Smooth muscle cell (in vitro differentiated cells): Measurements from ENCODE around the gene PLXNA4. TPM values are rescaled to one million over a fixed set of nuclear protein-coding genes. Genes with fewer than 3 reads are reported as not detected.

Experiments used
- DNase-seq: peaks from one replicate; lab custom pipeline; 2025; ENCODE audit not compliant: unreplicated experiment; lab: John Stamatoyannopoulos, UW
- H2AFZ ChIP-seq: fragments of 200-600 bp; sonication (generic); 2 replicates; pipeline ENCODE4 v1.6.0; 2016; ENCODE audit warnings: antibody characterized with exemption, low read depth, mild to moderate bottlenecking
- H3F3A ChIP-seq: fragments of 200-600 bp; sonication (generic); 2 replicates; pipeline ENCODE4 v1.6.0; 2017; ENCODE audit warnings: antibody characterized with exemption, low read depth
- H3K27ac ChIP-seq: fragments of 200-600 bp; sonication (generic); 2 replicates; pipeline ENCODE4 v1.5.1; 2016; ENCODE audit warnings: low read depth, mild to moderate bottlenecking
- H3K27me3 ChIP-seq: fragments of 200-600 bp; sonication (generic); 2 replicates; pipeline ENCODE4 v1.6.1; 2016; ENCODE audit warnings: low read depth, mild to moderate bottlenecking
- H3K36me3 ChIP-seq: fragments of 200-600 bp; sonication (generic); 2 replicates; pipeline ENCODE4 v1.5.1; 2016; ENCODE audit warnings: low read depth
- H3K4me1 ChIP-seq: fragments of 200-600 bp; sonication (generic); 2 replicates; pipeline ENCODE4 v1.5.1; 2016; ENCODE audit warnings: low read depth
- H3K4me2 ChIP-seq: fragments of 200-600 bp; sonication (generic); 2 replicates; pipeline ENCODE4 v1.6.0; 2016; ENCODE audit warnings: mild to moderate bottlenecking
- H3K4me3 ChIP-seq: fragments of 200-600 bp; sonication (generic); 2 replicates; pipeline ENCODE4 v1.5.1; 2016; ENCODE audit warnings: mild to moderate bottlenecking
- H3K79me2 ChIP-seq: fragments of 200-600 bp; sonication (generic); 2 replicates; pipeline ENCODE4 v1.6.0; 2016; ENCODE audit warnings: low read depth, mild to moderate bottlenecking
- H3K9ac ChIP-seq: fragments of 200-600 bp; sonication (generic); 2 replicates; pipeline ENCODE4 v1.6.0; 2016; ENCODE audit warnings: low read depth
- H3K9me3 ChIP-seq: fragments of 200-600 bp; sonication (generic); replicated peaks from 2 replicates; pipeline ENCODE4 v1.5.1; 2016; ENCODE audit warnings: low read depth
- H4K20me1 ChIP-seq: fragments of 200-600 bp; sonication (generic); 2 replicates; pipeline ENCODE4 v1.6.0; 2016; ENCODE audit warnings: low read depth
- WGBS: methylation state at CpG from one replicate; pipeline ENCODE4 v1.1.7; 2016; ENCODE audit warnings: low lambda C conversion rate; 5-methylcytosine and 5-hydroxymethylcytosine counted together
- polyA plus RNA-seq: library from polyadenylated mRNA; unstranded; fragments of >200 nt; fragmentation: Nextera tagmentation; extraction: Ambion mirVana; gene quantifications from 2 replicates; pipeline ENCODE4 v1.2.1, GENCODE V29; 2016
- total RNA-seq: library from RNA; depleted of rRNA; stranded (reverse); fragments of >200 nt; gene quantifications from 2 replicates; pipeline ENCODE4 v1.2.3, GENCODE V29; 2014
- TF ChIP-seq, protein P1 (sequence below): fragments of 200-600 bp; sonication (generic); IDR thresholded peaks from 2 replicates; pipeline ENCODE4 v1.5.1; 2017; ENCODE audit warnings: borderline replicate concordance, mild to moderate bottlenecking, antibody characterized with exemption; ENCODE audit not compliant: insufficient read depth, poor library complexity, severe bottlenecking

PLXNA4 gene
- total and polyA plus RNA-seq, 2 experiments from 2014 or later = 8.5 to 9.9 TPM

DNA sequence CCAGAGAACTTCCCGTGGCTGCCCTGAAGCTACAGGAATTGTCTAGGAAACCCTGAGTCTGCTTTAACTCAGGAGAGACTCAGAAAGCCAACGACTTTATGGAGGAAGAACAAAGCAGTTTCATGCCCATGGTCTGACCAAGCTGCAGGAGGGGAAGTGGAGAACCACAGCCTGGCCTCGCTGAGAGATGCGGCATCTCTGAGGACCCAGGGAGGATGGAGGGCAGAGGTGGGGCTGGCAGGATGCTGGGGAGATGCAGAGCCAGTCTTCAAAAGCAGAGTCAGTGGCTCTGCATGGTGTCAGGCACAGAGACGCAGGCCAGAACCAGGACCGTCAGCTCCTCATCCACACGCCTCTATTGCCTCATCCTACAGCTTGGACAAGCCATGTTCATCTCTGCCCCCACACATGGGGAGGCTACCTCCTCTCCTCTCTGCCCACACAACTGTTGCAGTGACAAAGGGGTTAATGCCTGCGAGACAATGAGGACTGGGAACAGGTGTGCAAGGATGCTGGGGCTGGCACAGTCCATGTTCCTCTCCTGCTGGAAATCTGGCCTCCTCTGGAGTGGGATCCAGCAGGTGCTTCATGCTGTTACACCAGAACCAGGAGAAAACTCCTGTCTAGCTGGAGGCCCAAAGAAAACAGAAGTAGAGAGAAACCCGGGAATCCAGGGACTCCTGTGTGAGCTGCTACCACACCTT is 267.0 kb downstream of the PLXNA4 start:
- no peak overlapping the region for H3K4me3 ChIP-seq
- H3K9me3 ChIP-seq = no peaks in the 10 kb centered on the region
- peaks cover 5% of the 10 kb centered on the region for H3K4me1 ChIP-seq
- no peak for DNase-seq
- no peak overlapping the region for H2AFZ ChIP-seq
- H3K79me2 ChIP-seq = no peaks in the 10 kb centered on the region
- H3K27me3 ChIP-seq = no peaks in the 10 kb centered on the region
- WGBS = 77% methylated on average over 9 of the region's 9 CpGs
- no peak overlapping the region for H3K27ac ChIP-seq
- no peak overlapping the region for H3K9ac ChIP-seq
- H3K36me3 ChIP-seq = no peaks in the 10 kb centered on the region
- no peaks in the 10 kb centered on the region for H3F3A ChIP-seq
- no peak overlapping the region for H3K4me2 ChIP-seq
- TF ChIP-seq, protein P1, sequence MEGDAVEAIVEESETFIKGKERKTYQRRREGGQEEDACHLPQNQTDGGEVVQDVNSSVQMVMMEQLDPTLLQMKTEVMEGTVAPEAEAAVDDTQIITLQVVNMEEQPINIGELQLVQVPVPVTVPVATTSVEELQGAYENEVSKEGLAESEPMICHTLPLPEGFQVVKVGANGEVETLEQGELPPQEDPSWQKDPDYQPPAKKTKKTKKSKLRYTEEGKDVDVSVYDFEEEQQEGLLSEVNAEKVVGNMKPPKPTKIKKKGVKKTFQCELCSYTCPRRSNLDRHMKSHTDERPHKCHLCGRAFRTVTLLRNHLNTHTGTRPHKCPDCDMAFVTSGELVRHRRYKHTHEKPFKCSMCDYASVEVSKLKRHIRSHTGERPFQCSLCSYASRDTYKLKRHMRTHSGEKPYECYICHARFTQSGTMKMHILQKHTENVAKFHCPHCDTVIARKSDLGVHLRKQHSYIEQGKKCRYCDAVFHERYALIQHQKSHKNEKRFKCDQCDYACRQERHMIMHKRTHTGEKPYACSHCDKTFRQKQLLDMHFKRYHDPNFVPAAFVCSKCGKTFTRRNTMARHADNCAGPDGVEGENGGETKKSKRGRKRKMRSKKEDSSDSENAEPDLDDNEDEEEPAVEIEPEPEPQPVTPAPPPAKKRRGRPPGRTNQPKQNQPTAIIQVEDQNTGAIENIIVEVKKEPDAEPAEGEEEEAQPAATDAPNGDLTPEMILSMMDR = no peak
- no peaks in the 10 kb centered on the region for H4K20me1 ChIP-seq

DNA sequence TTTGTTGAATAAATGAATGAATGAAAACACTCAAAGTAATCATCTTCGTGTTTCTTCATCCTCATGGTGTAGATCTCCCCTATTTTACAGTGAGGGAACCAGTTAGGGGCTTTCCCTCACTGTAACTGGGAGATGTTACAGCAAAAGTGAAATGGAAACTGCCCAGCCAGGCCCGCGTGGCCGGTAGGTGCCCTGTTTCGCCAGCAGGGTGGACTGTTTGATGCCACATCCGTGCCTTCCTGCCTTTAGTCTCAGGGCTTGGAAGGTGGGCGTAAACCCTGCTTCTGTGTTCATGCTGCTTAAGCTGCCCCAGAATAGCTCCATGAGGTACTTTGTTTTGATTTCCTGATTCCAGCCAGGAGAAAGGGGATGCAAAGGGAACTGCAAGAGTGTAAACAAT is 268.8 kb downstream of the PLXNA4 start:
- Histone ChIP-seq H3K79me2 (no peaks in the 10 kb centered on the region), H3K4me3 (no peak overlapping the region), H3K9ac (no peak overlapping the region), H3K4me1 (peaks cover 5% of the 10 kb centered on the region), H3K27ac (no peak overlapping the region), H3K9me3 (no peaks in the 10 kb centered on the region), H4K20me1 (no peaks in the 10 kb centered on the region), H3K36me3 (no peaks in the 10 kb centered on the region), H3K27me3 (no peaks in the 10 kb centered on the region), H3F3A (no peaks in the 10 kb centered on the region), H2AFZ (no peak overlapping the region), H3K4me2 (no peak overlapping the region)
- 67% methylated on average over 7 of the region's 7 CpGs for WGBS
- TF ChIP-seq, protein P1 = peak; percentile 7
- no peak for DNase-seq

DNA sequence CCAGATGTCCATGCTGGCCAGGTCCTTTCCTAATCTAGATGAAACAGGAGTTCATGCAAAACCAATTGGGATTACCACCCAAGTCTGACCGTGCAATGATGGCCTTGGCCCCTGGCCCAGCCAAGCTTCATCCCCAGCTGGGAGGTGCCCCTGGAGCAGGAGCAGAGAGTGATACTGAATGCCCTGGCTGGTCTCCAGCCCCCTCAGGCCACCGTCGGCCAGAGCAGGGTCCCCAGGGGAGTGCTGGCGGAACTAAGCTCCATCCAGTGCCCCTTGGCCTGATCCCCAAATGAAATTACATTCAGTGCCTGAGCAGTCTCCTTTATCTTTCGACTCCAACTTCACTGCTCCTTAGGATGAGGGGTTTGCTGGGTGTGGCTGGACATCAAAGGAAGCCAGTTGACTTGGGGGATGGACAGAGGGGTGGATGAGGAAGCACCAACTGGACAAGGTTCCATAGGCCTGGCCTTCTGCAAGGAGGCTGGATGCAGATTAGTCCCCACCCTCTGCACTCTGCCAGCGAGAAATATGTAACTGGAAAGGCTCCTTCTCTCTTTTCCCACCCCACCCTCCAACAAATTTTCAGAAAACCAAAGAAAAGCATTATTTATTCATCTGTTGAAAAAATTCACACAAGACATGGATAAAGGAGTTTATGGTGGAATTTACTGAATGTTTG is 275.5 kb downstream of the PLXNA4 start:
- no peaks in the 10 kb centered on the region for H3K36me3 ChIP-seq
- no peaks in the 10 kb centered on the region for H4K20me1 ChIP-seq
- no peak overlapping the region for H3K9ac ChIP-seq
- no peaks in the 10 kb centered on the region for H3K4me1 ChIP-seq
- H3K4me2 ChIP-seq = no peak overlapping the region
- no peaks in the 10 kb centered on the region for H3K27me3 ChIP-seq
- H3K27ac ChIP-seq = no peak overlapping the region
- peaks cover 17% of the 10 kb centered on the region for H3F3A ChIP-seq
- H3K9me3 ChIP-seq = no peaks in the 10 kb centered on the region
- H3K4me3 ChIP-seq = no peak overlapping the region
- DNase-seq = no peak
- WGBS = 88% methylated on average over 6 of the region's 6 CpGs
- no peak overlapping the region for H2AFZ ChIP-seq
- TF ChIP-seq, protein P1 = no peak
- H3K79me2 ChIP-seq = no peaks in the 10 kb centered on the region
